Naive thymus-derived CD8-positive, alpha-beta T cell (primary cell): Measurements from ENCODE around the gene PLEKHA4. TPM values are rescaled to one million over a fixed set of nuclear protein-coding genes. Genes with fewer than 3 reads are reported as not detected.
"Not testable (repeated sequence)": the region's sequence is repeated elsewhere in the genome, so short reads cannot be mapped to it uniquely, and the experiment has no call there.

Experiments used
- ATAC-seq, 2 donors: fragments of 150-1000 bp; cut with Tn5 transposase in 1 of 2; sonication (Bioruptor Pico), chemical (Tn5 transposase) in 1 of 2; 1 replicate in 1 of 2; 2 replicates in 1 of 2; pipeline ENCODE4 v1.10.0; 2021; ENCODE audit warnings: mild to moderate bottlenecking in 2 of 2, moderate library complexity in 2 of 2
- POLR2A ChIA-PET: fragments of 350-600 bp; sonication (Branson Sonifier 250); formaldehyde crosslinking; loops from one replicate; lab custom pipeline; 2021; ENCODE audit warnings: antibody characterized with exemption; lab: Charles Lee
- DNase-seq, 10 donors: peaks; one replicate each; pipeline versions ENCODE4 v3.0.0 to v3.0.0-alpha.2; 2020 to 2022
- H3K27ac Mint-ChIP-seq, 10 donors: one replicate each; pipeline ENCODE4 v1.8.0; 2020 to 2022; ENCODE audit warnings: mild to moderate bottlenecking in 10 of 10, mixed read lengths in 10 of 10, moderate library complexity in 4 of 10, inconsistent platforms in 1 of 10
- H3K27me3 Mint-ChIP-seq, 5 donors: one replicate each; pipeline ENCODE4 v1.8.0; 2021 to 2022; ENCODE audit warnings: mixed read lengths in 5 of 5
- H3K36me3 Mint-ChIP-seq, 3 donors: one replicate each; pipeline ENCODE4 v1.8.0; 2020 to 2022; ENCODE audit warnings: mixed read lengths in 3 of 3, mild to moderate bottlenecking in 2 of 3, inconsistent platforms in 1 of 3
- H3K4me1 Mint-ChIP-seq, 4 donors: one replicate each; pipeline ENCODE4 v1.8.0; 2021 to 2022; ENCODE audit warnings: mixed read lengths in 4 of 4
- H3K4me3 Mint-ChIP-seq, 10 donors: one replicate each; pipeline ENCODE4 v1.8.0; 2020 to 2022; ENCODE audit warnings: mild to moderate bottlenecking in 10 of 10, mixed read lengths in 10 of 10, moderate library complexity in 6 of 10, inconsistent platforms in 1 of 10
- H3K9me3 Mint-ChIP-seq, 9 donors: one replicate each; pipeline ENCODE4 v1.8.0; 2020 to 2022; ENCODE audit warnings: mixed read lengths in 9 of 9, mild to moderate bottlenecking in 3 of 9, inconsistent platforms in 1 of 9, moderate library complexity in 1 of 9
- polyA plus RNA-seq, 3 donors: library from polyadenylated mRNA; unstranded; fragments of 300-500 nt; fragmentation: Illumina TruSeq; gene quantifications; one replicate each; pipeline ENCODE4 v1.2.3, GENCODE V29; 2021
- total RNA-seq, 8 experiments: library from RNA in 2 of 8; stranded (reverse) in 2 of 8; gene quantifications; one replicate each; pipeline ENCODE4 v1.2.3 and lab custom pipeline; 2021 to 2026

Gene PLEKHA4
- total and polyA plus RNA-seq, 5 experiments from 2014 or later = 4.1 to 8.5 (median 7.4) TPM

DNA sequence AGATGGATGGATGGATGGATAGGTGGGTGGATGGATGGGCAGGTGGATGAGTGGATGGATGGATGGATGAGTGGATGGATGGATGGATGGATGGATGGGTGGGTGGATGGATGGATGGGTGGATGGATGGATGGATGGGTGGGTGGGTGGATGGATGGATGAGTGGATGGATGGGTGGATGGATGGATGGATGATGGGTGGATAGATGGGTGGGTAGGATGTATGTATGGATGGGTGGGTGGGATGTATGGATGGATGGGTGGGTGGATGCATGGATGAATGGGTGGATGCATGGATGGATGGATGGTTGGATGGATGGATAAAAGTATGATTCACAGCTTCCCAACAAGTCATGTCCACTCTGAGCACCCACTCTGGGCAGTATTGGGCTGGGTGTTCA, 35.4 kb upstream of the PLEKHA4 start:
- H3K27ac Mint-ChIP-seq, ATAC-seq, H3K4me3 Mint-ChIP-seq, H3K27me3 Mint-ChIP-seq, DNase-seq, H3K9me3 Mint-ChIP-seq: not testable (repeated sequence)
- POLR2A ChIA-PET = interaction anchor here (0.7 to 1.4 kb wide), 2 partner anchors 16 to 97 kb away, joined by 3 read pairs; no protein-coding TSS in a partner anchor
- peaks cover 12 to 38% (median 31%) of the 10 kb centered on the region in 4 donors for H3K4me1 Mint-ChIP-seq
- peaks cover 0 to 50% (median 14%) of the 10 kb centered on the region in 3 donors for H3K36me3 Mint-ChIP-seq

DNA sequence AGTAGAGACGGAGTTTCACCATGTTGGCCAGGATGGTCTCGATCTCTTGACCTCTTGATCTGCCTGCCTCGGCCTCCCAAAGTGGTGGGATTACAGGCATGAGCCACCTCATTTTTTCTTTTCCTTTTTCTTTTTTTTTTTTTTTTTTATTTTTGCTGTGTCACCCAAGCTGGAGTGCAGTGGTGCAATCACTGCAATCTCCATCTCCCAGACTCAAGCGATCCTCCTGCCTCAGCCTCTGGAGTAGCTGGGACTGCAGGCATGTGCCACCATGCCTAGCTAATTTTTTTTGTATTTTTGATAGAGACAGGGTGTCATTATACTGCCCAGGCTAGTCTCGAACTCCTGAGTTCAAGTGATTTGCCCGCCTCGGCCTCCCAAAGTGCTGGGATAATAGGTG, 33.9 kb upstream of the PLEKHA4 start:
- Mint-ChIP-seq H3K27ac (peak overlapping the region in 3 of 10 donors; percentile 36 to 70 (median 58)), H3K36me3 (peaks cover 0 to 35% (median 11%) of the 10 kb centered on the region in 3 donors), H3K4me1 (peaks cover 12 to 36% (median 31%) of the 10 kb centered on the region in 4 donors), H3K4me3 (peak overlapping the region in 5 of 10 donors; percentile 3 to 56 (median 18))
- H3K27me3 Mint-ChIP-seq, DNase-seq, ATAC-seq, H3K9me3 Mint-ChIP-seq: not testable (repeated sequence)
- POLR2A ChIA-PET = interaction anchor here (0.6 to 3.4 kb wide), 2 partner anchors 14 to 63 kb away, joined by 3 to 28 read pairs; partner anchors contain the start of gene FTL

- H3K36me3 Mint-ChIP-seq = peaks cover 0 to 23% (median 6%) of the 10 kb centered on the region in 3 donors
- H3K27me3 Mint-ChIP-seq = no peaks in the 10 kb centered on the region
- peaks cover 12 to 45% (median 40%) of the 10 kb centered on the region in 4 donors for H3K4me1 Mint-ChIP-seq
- peak overlapping the region; percentile 92 to 99 (median 97) for H3K4me3 Mint-ChIP-seq
- POLR2A ChIA-PET = interaction anchor here (0.6 to 3.4 kb wide), 17 partner anchors 14 to 1485 kb away, joined by 3 to 28 read pairs (median 4); partner anchors contain the start of genes BAX, DHDH, FTL and GYS1
- ATAC-seq (peak; percentile 10 to 29), DNase-seq (peak in 3 of 10 donors; percentile 34 to 51 (median 43))
- no peaks in the 10 kb centered on the region for H3K9me3 Mint-ChIP-seq
- H3K27ac Mint-ChIP-seq = peak overlapping the region; percentile 89 to 98 (median 96)
Observed at GRCh38 chr19:48900477-48901406, 32.3 kb upstream of the PLEKHA4 start.

GRCh38 chr19:48899781-48900476, 31.5 kb upstream of the PLEKHA4 start, which contains the start of gene NUCB1:
Gene NUCB1, plus strand, starts transcription at chr19:48900312. Its CDS starts 485 bp downstream, at chr19:48900797.
- Mint-ChIP-seq H3K4me1 (peaks cover 13 to 49% (median 42%) of the 10 kb centered on the region in 4 donors), H3K36me3 (peaks cover 0 to 15% (median 3%) of the 10 kb centered on the region in 3 donors), H3K27ac (peak within 1 kb of the TSS; percentile 89 to 98 (median 96)), H3K9me3 (no peaks in the 10 kb centered on the region), H3K27me3 (peaks cover 0 to 6% (median 3%) of the 10 kb centered on the region in 5 donors), H3K4me3 (peak within 1 kb of the TSS; percentile 92 to 99 (median 97))
- ATAC-seq (peak; percentile 92 to 94), DNase-seq (peak; percentile 94 to 99 (median 98))
- POLR2A ChIA-PET = interaction anchor here (0.6 to 3.4 kb wide), 12 partner anchors 8 to 174 kb away, joined by 3 to 28 read pairs (median 5); partner anchors contain the start of genes BAX, DHDH, FTL and GYS1

DNA sequence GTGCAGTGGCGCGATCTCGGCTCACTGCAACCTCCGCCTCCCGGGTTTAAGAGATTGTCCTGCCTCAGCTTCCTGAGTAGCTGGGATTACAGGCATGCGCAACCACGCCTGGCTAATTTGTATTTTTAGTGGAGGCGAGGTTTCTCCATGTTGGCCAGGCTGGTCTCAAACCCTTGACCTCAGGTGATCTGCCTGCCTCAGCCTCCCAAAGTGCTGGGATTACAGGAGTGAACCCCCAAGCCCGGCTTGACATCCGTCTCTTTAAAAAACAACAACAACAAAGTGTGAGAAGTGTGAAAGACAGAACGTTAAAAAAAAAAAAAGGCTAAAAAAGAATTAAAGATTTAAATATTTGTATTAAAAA, 31.0 kb upstream of the PLEKHA4 start:
- DNase-seq, H3K9me3 Mint-ChIP-seq, ATAC-seq, H3K36me3 Mint-ChIP-seq: not testable (repeated sequence)
- POLR2A ChIA-PET = interaction anchor here (0.6 to 3.4 kb wide), 10 partner anchors 9 to 174 kb away, joined by 3 to 28 read pairs (median 5); partner anchors contain the start of genes BAX, DHDH, FTL and GYS1
- H3K4me3 Mint-ChIP-seq = peak overlapping the region; percentile 53 to 99 (median 93)
- peaks cover 16 to 53% (median 45%) of the 10 kb centered on the region in 4 donors for H3K4me1 Mint-ChIP-seq
- H3K27ac Mint-ChIP-seq = peak overlapping the region in 9 of 10 donors; percentile 34 to 98 (median 88)
- peaks cover 0 to 10% (median 8%) of the 10 kb centered on the region in 5 donors for H3K27me3 Mint-ChIP-seq

DNA sequence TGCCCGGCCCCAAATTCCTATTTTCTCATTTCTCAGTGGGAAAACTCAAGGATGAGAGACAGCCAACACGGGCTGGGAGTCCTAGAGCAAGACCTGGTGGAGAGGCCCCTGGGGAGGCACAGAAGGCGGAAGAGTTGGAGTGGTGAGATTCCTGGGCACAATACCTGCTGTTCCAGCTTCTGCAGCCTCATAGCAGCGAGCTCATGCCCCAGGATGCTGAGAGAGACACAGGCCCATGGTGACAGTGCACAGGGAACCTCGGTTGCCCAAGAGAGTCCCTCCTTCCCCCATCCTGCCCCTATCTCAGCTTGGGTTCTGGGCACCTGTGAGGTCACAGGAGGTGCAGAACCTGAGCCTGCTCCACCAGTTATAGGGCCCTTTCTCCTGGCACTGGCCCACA, 28.8 kb upstream of the PLEKHA4 start:
- peak overlapping the region in 2 of 10 donors; percentile 15 to 28 for H3K27ac Mint-ChIP-seq

GRCh38 chr19:48896191-48896720, 27.8 kb upstream of the PLEKHA4 start:
- H3K4me1 Mint-ChIP-seq = peaks cover 13 to 37% (median 28%) of the 10 kb centered on the region in 4 donors
- POLR2A ChIA-PET = interaction anchor here (0.5 to 2.9 kb wide), 7 partner anchors 11 to 70 kb away, joined by 3 to 9 read pairs (median 5); partner anchors contain the start of genes DHDH and PPP1R15A
- no peaks in the 10 kb centered on the region for H3K36me3 Mint-ChIP-seq
- H3K27ac Mint-ChIP-seq = peak overlapping the region in 6 of 10 donors; percentile 44 to 87 (median 78)
- peaks cover 6 to 34% (median 13%) of the 10 kb centered on the region in 5 donors for H3K27me3 Mint-ChIP-seq
- no peaks in the 10 kb centered on the region for H3K9me3 Mint-ChIP-seq
- ATAC-seq (peak; percentile 34 to 51), DNase-seq (peak in 8 of 10 donors; percentile 40 to 81 (median 54))
- peak overlapping the region; percentile 50 to 82 (median 74) for H3K4me3 Mint-ChIP-seq

More for the DNA sequence above, 28.8 kb upstream of the PLEKHA4 start:
- DNase-seq = no peak
- ATAC-seq = no peak
- POLR2A ChIA-PET = interaction anchor here (0.6 to 2.9 kb wide), 3 partner anchors 22 to 69 kb away, joined by 4 to 9 read pairs (median 6); no protein-coding TSS in a partner anchor
- Mint-ChIP-seq H3K36me3 (no peaks in the 10 kb centered on the region), H3K9me3 (no peaks in the 10 kb centered on the region), H3K4me3 (peak overlapping the region in 2 of 10 donors; percentile 74 to 77), H3K4me1 (peaks cover 15 to 46% (median 37%) of the 10 kb centered on the region in 4 donors), H3K27me3 (peaks cover 0 to 25% (median 12%) of the 10 kb centered on the region in 5 donors)

GRCh38 chr19:48895226-48895625, 26.8 kb upstream of the PLEKHA4 start:
- DNase-seq (no peak), ATAC-seq (no peak)
- Mint-ChIP-seq H3K27me3 (peaks cover 6 to 38% (median 18%) of the 10 kb centered on the region in 5 donors), H3K4me3 (peak overlapping the region in 6 of 10 donors; percentile 65 to 79 (median 74)), H3K36me3 (no peaks in the 10 kb centered on the region), H3K27ac (peak overlapping the region in 1 of 10 donors; percentile 22), H3K4me1 (peaks cover 7 to 27% (median 21%) of the 10 kb centered on the region in 4 donors), H3K9me3 (no peaks in the 10 kb centered on the region)
- POLR2A ChIA-PET = interaction anchor here (0.6 to 1.6 kb wide), 4 partner anchors 23 to 751 kb away, joined by 3 to 5 read pairs (median 4); partner anchors contain the start of genes DHDH and PPP1R15A

DNA sequence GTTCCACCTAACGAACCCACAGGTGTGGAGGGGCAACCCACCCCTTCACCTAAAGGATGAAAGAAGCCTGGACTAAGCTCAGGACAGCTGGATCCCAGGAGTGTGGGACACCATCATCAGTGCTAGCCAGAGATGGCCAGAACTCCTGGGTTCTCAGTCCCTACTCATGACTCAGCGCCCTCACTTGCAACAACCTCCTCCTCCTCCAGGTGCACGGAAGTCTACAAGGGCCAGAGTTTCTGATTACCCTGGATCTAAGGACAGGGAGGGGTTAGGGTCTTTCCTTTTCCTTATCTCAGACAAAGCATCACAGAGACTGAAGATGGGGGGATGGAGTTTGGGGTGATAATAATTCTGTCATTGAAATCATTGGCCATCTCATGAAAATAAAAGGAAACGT, 22.1 kb upstream of the PLEKHA4 start:
- POLR2A ChIA-PET = interaction anchor here (0.7 kb wide), 1 partner anchor 180 kb away, joined by 3 read pairs; no protein-coding TSS in a partner anchor
- H3K27me3 Mint-ChIP-seq = peaks cover 6 to 38% (median 18%) of the 10 kb centered on the region in 5 donors
- DNase-seq (no peak), ATAC-seq (no peak)
- no peak overlapping the region for H3K4me3 Mint-ChIP-seq
- peaks cover 2 to 6% (median 4%) of the 10 kb centered on the region in 4 donors for H3K4me1 Mint-ChIP-seq
- no peak overlapping the region for H3K27ac Mint-ChIP-seq
- H3K36me3 Mint-ChIP-seq = no peaks in the 10 kb centered on the region
- no peaks in the 10 kb centered on the region for H3K9me3 Mint-ChIP-seq

DNA sequence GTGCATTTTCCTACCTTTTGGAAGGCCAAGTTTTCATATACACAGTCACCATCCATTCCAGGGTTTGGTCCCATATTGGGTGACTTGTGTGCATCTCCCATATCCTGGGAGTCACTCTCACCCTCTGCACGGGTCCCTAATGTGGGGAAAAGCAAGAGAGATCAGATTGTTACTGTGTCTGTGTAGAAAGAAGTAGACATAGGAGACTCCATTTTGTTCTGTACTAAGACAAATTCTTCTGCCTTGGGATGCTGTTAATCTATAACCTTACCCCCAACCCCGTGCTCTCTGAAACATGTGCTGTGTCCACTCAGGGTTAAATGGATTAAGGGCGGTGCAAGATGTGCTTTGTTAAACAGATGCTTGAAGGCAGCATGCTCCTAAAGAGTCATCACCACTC, 21.1 kb upstream of the PLEKHA4 start:
- DNase-seq, H3K9me3 Mint-ChIP-seq, H3K36me3 Mint-ChIP-seq, ATAC-seq, H3K4me3 Mint-ChIP-seq, H3K27ac Mint-ChIP-seq, H3K4me1 Mint-ChIP-seq: not testable (repeated sequence)
- H3K27me3 Mint-ChIP-seq = peaks cover 5 to 28% (median 11%) of the 10 kb centered on the region in 5 donors
- POLR2A ChIA-PET = interaction anchor here (0.7 kb wide), 1 partner anchor 39 kb away, joined by 3 read pairs; no protein-coding TSS in a partner anchor
